NCI-H774 (cell line): ENCODE measurements around the gene JMJD1C.

Source experiments
- DNase-seq: peaks from one replicate; lab custom pipeline; 2025; lab: John Stamatoyannopoulos, UW

Gene JMJD1C

DNA sequence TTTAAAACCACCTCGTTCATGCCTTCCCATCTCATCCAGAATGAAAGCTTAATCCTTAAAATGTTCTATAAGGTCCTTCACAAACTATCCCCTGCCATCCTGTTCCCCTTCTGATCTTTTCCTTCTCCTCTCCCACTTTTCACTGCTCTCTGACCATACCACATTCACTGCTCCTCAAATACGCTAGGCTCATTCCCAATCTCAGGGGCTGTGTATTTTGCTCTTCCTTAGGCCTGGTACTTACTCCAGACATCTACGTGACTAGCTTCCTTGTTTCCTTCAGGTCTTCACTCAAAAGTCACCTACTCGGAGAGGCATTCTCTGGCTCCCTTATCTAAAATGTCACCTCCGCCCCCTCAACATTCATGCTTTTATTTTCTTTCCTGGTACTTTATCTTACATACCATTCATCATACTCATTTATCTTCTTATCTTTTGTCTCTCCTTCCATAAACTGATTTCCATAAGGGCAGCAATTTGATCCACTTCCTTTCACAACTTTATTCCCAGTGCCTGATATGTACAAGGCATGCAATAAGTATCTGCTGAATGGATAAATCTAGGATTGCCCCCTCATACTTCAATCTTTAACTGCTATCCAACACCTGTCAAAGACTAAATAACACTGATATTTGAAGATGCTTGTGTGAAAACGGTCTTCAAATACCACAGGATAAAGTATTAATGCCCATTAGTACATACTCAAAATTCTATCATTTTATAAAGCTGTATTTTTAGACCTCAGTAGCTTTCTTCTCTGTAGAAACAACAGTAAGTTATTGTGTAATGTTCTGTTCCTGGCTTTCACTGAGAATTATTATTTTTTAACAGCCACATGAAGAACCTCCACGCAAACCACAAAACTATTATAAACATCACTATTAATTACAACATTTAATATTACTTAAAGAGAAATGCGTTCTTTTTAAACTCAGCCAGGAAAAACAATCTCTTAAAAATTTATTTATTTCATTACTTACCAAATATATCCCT lies 27.0 kb downstream of the JMJD1C start:
- DNase-seq = no peak

DNA sequence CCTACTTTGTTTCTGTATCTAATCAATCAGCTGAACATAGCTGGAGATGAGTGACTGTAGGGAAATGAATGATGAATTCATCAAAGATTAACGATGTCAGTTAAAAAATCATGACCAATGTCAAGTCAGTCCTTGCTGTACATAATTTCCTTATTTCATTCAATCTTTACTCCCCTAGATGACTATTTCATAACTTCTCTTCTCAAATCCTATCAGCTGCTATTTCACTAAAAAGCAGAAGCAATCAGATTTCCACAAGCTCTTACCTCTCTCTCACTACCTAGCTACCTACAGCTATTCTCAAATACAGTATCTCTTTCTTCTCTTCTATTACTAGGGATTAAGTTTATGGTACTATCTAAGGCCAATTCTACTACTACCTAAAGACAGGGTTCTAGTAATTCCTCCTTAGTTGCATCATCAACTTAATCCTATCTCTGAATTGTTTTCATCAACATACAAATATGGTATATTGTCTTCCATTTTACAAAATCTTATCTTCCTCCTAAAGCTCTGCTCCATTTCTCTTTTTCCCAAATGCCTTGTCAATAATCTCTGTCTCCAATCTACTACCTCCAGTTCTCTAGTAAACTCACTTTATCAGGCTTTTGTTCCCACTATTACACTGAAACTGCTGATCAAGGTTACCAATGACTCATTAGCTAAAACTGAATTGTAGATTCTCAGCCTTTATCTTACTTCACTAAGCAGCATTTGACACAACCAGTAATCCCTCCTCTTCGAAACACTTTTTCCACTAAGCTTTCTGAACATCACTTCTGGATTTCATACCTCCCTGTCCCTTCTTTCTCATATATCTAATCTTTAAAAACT lies 28.4 kb downstream of the JMJD1C start:
- DNase-seq = no peak

DNA sequence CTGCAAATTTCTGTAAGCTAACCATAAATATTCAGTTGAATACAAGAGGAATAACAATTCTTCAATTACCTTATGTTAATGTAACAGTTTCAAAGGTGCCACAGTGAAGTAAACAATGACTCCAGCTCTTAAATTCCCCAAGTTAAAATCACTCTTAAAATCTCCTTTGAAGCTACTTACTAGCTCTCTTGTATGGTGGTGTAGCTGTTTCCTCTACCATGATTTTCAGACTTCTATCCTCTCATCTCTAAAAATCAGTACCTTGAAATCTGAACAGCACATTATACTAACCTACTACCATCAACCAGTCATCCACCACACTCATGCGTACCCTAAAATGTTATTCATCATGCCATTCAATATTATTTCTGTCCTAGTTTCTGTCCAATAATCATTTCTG lies 29.6 kb downstream of the JMJD1C start:
- DNase-seq = no peak

DNA sequence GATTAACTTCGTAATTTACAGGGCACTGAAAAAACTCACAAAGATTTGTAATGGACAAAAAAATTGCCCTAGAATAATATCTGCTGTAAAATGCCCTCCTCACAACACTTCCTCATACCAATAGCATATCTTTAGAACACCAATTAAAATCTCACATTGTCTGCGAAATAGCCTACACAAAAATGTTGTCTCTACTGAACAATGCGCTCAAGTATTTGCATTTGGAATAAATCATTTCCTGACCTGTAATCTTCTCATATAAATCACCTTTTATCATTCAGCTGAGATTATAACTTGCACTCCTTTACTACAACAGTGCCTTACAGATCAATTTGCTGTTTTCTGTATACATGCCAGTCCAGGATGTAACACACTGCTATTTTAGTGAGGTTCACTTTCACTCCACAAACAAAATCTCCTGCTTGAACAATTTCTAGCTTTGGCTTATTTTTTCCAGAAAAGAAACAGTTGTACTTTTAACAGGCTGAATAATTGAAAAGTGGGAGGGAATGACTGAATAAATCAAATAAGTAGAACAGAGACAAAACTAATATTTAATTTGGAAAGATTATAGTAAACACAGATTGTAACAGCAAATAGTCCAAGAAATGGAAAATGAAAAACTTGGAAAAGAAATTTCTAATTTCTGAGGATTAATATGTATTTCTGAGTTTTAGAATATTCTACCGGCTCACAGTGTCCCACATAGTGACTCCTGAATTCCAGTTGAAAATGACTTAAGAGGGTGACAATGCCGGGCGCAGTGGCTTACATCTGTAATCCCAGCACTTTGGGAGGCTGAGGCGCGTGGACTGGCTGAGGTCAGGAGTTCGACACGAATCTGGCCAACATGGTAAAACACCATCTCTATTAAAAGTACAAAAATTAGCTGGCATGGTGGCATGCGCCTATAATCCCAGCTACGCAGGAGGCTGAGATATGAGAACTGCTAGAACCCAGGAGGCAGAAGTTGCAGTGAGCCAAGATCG lies 30.6 kb downstream of the JMJD1C start:
- no peak for DNase-seq

- DNase-seq = no peak
Observed at GRCh38 chr10:63431962-63432797, 33.6 kb downstream of the JMJD1C start.

- DNase-seq = no peak
Observed at GRCh38 chr10:63430999-63431356, 34.8 kb downstream of the JMJD1C start.

DNA sequence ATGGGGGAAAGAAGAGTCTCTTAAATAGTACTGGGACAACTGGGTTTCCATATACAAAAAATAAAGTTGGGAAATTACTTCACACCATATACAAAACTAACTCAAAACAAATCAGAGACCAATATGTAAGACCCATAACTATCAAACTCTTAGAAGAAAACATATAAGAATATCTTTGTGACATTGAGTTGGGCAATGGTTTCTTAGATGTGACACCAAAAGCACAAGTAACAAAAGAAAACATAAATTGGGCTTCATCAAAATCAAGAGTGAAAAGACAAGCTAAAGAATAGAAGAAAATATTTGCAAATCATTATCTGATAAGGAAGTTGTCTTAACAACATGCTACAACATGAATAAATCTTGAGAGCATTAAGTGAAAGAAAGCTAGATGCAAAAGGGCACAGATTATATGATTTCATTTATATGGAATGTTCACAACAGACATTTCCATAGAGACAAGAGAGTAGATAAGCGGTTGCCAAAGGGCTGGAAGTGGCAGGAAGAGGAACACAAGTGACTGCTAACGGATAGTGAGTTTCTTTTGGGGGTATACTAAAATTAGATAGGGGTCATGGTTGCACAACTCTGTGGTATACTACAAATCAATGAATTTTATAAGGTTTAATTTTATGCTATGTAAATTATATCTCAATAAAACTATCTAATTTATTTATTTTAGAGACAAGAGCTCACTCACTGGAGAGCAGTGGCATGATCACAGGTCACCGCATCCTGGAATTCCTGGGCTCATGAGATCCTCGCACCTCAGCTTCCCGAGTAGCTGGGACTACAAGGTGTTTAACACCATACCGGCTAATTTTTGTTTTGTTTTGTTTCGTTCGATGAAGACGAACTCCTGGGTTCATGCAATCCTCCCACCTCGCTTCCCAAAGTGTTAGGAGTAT lies 35.4 kb downstream of the JMJD1C start:
- no peak for DNase-seq

DNA sequence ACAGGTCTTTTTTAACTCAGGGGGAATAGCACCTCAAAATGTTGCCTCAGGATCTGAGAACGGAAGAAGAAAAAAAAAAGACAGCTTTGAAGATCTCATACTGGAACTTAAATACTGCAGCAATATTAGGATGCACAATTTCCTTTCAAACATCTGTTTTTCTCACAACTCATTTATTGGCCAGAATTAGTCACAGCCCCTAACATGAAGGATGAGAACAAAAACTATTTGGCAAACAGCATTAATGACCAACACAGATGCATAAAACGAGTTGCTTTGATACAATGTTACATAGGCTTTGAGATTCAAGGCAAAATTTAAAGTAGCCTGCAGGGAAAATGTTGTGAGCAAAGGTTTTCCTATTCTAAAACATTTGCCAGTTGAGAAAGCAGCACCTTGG lies 36.5 kb downstream of the JMJD1C start:
- DNase-seq = no peak

- DNase-seq = no peak
Observed at GRCh38 chr10:63427013-63427412, 38.8 kb downstream of the JMJD1C start.

GRCh38 chr10:63425512-63425911 lies 40.3 kb downstream of the JMJD1C start:
- DNase-seq = no peak

GRCh38 chr10:63424576-63424975 lies 41.2 kb downstream of the JMJD1C start:
- no peak for DNase-seq

- DNase-seq = no peak
Observed at GRCh38 chr10:63423494-63423893, 42.3 kb downstream of the JMJD1C start.

- no peak for DNase-seq
Observed at GRCh38 chr10:63421591-63421990, 44.2 kb downstream of the JMJD1C start.

GRCh38 chr10:63416376-63416775 lies 49.4 kb downstream of the JMJD1C start:
- DNase-seq = no peak

GRCh38 chr10:63415640-63416244 lies 50.0 kb downstream of the JMJD1C start:
- no peak for DNase-seq

GRCh38 chr10:63414481-63415260 lies 51.1 kb downstream of the JMJD1C start:
- no peak for DNase-seq

DNA sequence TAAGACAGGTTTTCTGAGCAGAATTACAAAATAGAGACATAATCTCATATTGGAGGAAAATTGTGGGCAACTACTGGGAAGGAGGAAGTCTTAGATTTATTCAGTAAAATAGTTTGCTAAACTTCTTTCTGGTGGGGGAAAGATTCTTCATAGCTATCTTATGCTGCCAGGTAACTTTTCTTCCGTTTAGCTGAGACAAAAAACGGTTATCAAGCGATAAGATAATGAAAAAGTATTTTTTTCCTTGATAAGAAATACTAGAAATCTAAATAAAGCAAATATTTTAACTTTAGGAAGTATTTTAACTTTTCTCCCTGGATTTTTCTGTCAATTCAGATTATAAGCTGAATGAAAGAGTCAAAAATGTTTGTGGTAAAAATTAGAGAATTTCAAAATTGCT lies 52.3 kb downstream of the JMJD1C start:
- no peak for DNase-seq

DNA sequence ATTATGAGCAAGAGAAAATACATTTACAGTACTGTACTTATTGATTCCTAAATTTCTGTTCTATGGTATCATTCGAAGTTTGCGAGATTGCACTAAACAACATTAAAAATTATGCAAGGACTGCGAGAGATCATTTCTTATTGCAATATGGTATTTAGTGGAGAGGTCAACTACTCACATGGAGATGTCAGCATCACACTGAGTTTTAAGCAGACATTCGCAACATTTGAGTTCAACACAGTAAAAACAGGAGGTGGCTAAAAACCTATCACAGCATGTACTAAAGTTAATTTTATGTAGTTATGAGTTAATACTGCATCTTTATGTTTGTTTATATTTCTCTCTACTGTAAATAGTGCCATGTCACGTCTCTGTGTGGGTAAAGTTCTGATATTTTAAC lies 53.5 kb downstream of the JMJD1C start:
- no peak for DNase-seq

DNA sequence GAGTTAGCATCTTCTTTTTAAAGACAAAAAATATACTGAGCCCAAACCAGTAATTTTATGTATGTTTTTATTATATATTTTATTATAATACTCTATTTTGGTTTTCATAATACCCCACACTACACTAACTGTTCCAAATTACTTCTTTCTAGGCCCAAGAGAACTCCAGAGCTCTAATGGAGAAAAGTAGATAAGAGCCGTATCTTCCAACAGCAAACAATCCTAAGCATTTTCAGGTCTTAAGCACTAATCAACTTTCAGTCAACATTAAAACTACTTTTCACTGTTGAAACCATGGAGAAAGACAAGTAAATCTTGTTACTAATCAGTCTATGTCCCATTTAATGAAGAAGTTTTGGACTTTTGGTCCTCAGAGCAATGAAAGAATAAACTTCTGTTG lies 55.1 kb downstream of the JMJD1C start:
- no peak for DNase-seq
